ENCODE measurements around the gene SLC25A21.

- TF ChIP-seq ZNF70 (CRISPR knock-in tag; IDR thresholded peaks at IDR 0.05) (no peak), CREB5 (CRISPR knock-in tag; IDR thresholded peaks at IDR 0.05; ENCODE audit: low read depth) (no peak), SNAI2 (CRISPR knock-in tag; IDR thresholded peaks at IDR 0.05) (no peak), ESRRG (CRISPR knock-in tag; IDR thresholded peaks at IDR 0.05) (no peak)
These were observed 496.2 kb downstream of the SLC25A21 start for GRCh38 chr14:36676236-36676635.
